SIG-M5 treated with dmso at 0.1 percent for 504 hours (cell line): Measurements from ENCODE around the gene DHRS13.
"Not testable (repeated sequence)": the region's sequence is repeated elsewhere in the genome, so short reads cannot be mapped to it uniquely, and the experiment has no call there.

ENCODE experiments used
- DNase-seq: peaks from one replicate; lab custom pipeline; 2025; ENCODE audit not compliant: unreplicated experiment; lab: John Stamatoyannopoulos, UW

DHRS13 gene

DNA sequence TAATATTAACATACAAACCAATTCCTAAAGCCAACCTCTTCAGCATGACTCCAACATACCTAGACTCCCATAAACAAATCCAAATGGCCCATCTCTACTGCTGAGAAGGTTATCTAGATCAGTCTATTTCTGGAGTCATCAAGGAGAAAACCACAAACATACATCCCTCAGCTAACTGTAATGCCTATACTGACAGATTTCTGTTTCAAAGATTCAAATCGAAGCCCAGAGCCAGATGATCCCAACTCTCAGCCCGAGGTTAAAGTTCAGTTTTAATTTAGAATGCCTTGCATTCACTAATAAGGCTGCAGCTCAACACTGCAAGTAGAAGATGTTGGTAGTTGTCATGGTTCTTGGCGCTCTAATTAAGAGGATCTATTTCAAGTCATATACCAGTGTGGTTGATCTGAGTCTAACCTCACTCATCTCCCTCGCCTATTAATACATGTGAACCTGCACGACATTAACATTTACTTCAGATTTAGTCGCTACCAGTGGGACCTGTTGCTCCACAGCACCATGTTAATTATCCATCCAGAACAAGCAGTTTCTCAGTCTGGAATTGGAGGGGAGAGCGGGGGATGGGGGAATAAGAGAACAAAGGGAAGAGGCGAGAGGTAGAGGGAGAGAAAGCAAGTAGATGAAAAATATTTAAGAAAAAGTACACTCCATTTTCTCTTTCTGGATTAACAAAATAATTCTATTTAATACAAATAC lies 33.0 kb upstream of the DHRS13 start:
- no peak for DNase-seq

DNA sequence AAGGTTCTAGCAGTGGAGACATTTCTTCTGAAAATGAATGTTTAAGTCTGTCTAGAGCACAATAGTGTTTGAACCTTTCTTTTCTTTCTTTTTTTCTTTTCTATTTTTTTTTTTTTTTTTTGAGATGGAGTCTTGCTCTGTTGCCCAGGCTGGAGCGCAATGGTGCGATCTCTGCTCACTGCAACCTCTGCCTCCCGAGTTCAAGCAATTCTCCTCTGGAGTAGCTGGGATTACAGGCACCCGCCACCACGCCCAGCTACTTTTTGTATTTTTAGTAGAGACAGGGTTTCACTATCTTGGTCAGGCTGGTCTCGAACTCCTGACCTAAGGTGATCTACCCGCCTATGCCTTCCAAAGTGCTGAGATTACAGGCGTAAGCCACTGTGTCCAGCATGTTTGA lies 31.6 kb upstream of the DHRS13 start:
- not testable (repeated sequence) for DNase-seq

DNA sequence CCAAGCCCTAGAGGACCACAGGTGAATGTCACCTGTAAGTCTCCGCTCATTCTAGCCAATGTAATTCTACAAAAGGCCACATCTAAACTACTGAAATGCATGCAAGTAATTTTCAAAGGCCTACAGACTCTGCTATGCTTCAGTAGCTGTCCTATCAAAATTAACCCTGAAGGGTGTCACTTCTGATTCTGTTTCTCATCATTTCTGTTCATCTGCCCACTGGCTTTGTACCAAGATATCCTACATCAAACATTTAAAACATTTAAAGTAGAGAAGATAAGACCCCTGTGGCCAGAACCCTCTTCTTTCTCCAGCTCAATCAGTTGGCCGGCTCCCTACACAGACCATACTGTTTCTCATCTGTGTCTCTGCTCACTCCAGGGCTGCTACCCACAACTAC lies 26.9 kb upstream of the DHRS13 start:
- DNase-seq: no peak

DNA sequence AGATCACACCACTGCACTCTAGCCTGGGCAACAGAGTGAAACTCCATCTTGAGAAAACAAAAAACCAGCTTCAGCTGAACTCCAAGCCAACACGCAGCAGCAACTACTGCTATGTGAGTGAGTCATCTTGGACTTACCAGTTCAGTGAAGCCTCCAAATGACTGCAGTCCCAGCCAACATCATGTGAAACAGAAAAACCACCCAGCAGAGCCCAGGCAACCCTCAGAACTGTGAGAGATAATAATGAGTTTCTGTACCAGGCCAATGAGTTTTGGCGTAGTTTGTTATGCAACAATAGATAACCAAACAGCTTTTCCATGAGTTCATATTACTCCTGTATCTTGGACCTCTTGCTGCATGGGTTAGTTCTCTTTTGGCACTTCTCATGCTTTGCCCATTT lies 25.2 kb upstream of the DHRS13 start:
- peak; percentile 17 for DNase-seq

DNA sequence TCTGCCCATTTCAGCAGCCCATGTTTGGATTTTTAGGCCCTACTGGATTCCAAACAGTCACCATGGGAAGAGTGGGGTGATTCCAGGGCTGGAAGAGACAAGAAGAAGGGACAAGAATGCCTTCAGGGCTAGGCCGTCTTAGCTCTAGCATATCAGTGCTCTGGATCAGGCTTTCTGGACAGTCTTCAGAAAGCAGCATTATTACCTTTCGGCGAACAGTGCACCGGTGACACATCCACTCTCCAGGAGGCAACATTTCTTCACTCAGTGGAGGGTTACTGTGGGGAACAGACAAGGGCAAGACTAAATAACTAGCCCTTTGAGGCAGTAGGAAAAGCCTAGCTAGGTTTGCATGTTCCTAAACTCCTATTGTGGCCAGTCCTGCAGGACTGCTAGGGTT lies 23.9 kb upstream of the DHRS13 start:
- DNase-seq: no peak

DNA sequence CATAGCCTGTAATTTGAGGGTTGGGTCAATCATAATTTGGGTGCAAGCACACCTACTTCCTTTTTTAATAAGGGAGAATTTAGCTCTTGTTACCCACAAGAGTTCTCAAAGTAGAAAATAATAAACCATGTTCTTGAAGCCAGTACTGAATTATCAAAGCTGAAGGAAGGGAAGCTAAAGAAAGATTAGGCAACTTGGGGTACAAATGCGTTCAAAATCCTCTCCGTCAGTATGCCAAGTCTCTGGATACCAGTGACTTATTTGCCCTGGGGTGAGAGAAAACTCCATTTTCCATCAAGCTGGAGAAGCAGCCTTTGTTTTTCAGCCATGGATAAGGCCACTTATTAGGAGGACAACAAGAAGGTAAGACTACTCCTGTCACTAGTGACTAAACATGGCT lies 23.5 kb upstream of the DHRS13 start:
- no peak for DNase-seq

DNA sequence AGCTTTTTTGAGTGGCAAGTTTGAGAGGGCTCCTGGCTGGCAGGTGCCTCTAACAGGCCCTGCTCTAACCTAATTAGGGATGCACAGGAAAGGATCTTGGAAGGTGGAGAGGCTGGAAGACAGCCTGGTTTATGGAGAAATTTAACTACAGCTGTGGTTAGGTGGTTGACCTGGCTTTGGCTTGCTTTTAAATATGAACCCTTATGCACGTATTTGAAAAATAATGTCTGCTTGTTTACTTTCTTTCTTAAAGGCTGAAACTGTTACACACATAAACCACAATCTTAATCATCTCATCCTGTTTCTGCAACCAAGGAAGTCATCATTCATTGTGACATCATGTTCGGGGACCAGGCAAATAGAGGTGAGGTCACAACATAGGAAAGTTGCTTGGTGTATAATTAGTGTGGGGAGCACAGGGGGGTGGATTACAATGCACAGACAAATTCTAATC lies 23.1 kb upstream of the DHRS13 start:
- DNase-seq: peak; percentile 87

DNA sequence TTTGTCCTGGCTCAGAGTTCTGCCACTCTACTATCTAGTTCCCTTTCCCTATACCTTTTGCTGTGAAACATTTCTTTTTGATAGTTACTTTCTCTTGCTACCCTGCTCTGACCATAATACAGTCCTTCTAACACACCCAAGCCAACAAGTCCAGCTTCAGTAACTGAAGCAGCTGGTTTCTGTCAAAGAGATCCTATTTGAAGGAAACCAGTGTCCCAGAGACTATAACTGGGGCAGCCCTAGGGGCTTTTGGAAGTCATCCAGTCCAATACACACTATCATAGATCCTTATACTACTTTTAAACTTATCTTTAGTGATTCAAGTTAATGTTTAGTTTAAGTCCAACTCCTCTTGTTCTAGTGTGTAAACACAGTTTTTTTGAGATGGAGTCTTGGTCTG lies 17.3 kb upstream of the DHRS13 start:
- no peak for DNase-seq

DNA sequence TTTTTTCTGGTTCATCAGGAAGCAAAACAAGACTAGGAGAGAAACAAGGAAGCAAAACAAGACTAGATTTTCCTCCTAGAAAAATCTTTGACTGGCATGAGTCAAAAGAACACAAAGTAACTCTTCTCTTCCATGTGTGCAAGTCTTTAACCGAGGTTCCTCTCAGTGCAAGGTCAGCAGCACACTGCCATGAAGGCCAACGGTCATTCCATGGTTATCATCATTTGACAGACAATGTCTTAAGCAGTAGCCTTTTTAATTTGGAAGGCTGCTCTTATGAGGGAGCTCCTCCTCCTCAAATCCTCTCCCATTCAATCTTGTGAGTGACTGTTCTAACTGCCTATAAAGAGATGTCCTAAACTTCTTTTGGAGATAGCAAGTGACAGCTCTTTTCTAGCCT lies 15.4 kb upstream of the DHRS13 start:
- DNase-seq: no peak

DNA sequence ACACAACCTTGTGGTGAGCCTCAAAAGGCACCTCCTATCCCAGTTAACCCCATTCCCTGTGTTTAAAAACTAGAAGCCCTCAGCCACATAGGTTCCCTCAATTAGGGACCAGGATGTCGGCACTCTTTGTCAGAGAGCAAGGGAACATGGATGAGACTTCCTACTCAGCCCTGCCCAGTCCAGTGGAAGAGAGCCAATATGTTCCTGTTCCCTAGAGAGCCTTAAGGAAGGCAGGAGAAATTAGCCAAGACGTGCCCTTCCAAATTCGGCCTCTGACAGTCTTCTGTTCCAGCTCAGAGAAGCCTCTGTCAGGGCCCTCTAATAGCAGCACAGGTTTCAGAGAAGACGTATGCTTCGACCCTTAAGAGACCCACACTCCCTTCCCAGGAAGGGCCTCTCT lies 14.6 kb upstream of the DHRS13 start:
- DNase-seq: no peak

DNA sequence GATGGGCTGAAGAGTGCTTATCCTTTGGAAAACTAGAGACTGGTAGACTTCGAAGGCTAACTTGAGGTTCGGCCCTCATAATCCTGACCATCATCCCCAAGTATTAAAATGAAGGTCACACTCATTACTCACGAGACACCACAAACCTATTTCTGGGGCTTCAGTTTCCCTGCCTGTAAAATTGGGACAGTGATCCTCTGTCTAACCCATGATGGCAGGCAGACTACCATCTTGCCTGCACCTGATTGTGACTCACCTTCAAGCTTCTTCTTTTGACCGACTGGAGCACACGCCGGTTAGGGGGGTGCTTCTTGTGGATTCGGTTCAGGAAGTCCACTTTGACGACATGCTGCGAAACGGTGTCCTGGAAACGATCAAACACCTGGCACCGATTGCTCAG lies 14.2 kb upstream of the DHRS13 start:
- no peak for DNase-seq

DNA sequence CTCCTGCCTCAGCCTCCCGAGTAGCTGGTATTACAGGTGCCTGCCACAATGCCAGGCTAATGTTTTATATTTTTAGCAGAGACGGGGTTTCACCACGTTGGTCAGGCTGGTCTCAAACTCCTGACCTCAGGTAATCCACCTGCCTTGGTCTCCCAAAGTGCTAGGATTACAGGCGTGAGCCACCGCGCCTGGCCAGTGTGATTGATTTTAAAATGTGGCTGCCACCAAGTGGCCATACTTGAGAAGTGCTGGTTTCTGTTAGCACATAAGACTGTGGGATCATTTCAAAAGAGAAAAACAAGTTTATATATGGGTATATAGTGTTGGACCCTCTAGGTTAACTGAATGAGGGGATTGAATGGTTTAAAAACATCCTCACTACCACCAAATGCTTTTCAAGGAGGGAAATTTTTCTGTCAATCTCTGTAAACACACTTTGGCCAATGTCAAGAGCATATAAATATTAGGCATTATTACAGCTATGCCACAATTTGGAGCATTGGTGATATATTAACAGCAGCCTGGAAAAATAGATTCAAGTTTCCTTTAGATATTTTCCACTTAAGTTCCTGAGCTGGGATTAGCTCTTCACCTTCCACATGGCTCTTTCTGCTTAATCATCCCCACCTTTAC lies 13.5 kb upstream of the DHRS13 start:
- DNase-seq: peak; percentile 30

DNA sequence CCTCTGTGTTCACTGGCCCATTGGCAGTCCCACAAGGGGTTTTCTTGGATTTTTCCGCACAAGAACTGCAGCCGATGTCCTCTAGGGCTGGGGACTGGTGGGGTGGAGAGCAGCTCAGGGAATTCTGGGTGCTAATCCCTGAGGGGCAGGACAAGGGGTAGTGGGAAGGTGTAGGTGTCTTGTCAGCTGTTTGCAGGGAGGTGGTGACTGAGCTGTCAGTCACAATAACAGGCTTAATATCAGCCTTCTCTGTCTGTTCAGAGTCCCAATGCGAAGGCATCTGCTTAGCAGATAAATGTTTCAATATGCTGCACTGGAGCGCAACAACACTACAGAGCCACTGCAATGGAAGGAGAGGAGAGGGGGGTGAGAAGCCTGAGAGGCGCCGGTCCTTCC lies 10.1 kb upstream of the DHRS13 start:
- DNase-seq: no peak

DNA sequence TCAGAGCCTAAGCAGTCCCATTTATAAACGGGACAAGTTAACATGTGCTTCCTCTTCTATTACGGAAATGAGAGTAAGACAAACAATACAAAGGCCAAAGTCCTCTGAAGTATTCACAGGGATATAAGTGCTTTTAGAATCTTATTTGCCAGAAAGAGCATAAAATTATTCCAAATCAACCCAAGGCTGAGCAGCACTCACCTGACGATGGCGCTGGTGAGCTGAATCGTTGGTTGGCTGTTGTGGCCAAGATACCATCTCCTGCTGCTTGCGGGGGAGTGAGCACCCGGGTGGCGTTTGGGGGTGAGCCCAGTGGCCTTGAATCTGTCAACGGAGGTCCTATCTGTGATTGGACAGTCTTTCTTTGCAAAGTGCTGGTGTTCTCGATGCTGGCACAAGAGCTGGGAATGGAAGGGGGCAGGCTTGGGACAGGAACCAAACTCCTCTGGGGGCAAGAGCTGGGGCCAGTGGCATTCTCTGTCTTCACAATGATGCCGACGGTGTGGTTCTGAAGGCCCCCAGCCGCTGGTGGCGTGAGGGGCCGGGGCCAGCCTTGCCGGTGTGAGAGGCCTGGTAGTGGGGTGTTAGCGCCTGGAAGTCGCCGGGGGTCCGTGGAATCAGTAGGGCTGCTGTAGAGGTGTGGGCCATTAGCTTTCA lies 9.5 kb upstream of the DHRS13 start:
- DNase-seq: no peak

DNA sequence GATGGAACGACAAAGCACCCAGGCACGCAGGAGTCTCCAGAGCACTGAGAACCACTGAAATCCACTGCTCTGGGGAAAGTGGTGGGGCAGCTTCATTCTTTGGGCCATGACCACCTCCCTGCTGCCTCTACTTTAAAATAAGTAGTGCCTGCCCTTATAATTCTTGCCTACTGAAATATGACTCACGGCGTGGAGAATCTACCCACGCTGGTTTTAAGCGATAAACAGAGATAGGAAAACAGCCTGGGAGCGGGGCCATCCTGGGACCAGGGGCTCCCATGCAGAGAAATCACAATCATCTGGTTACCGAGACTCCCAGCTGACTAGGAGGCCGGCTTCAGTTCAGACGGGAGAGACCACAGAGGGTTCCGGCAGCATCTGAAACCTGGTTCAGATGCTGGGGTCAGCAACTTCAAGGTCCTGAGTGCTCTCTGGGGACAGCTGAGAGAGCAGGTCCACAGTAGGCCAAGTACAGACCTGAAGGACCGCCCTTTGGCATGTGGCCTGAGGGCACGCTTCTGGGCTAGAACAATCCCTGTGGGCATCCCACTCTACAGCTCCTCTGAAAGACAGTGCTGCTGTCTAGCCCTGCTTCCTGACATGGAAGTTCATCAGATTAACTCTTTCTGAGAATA lies 8.6 kb upstream of the DHRS13 start:
- DNase-seq: no peak

DNA sequence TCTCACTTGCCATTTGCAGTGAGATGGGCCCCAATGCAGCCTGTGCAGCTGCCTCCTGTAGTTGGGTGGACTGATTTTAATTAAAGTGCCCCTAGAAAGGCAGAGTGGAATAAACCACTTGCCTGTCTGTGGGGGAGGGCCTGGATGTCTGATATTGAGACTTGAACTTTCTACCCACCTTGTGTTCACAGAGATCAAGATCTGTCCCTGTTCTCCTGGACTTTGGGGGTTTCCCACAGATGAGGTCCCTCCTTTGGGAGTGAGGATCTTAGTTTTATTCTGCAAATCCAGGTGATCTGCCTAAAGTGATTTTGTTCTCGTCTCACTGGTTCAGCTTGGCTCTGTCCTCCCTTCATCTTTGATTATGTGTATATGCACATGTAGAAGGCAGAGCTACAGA lies 7.7 kb upstream of the DHRS13 start:
- no peak for DNase-seq

DNA sequence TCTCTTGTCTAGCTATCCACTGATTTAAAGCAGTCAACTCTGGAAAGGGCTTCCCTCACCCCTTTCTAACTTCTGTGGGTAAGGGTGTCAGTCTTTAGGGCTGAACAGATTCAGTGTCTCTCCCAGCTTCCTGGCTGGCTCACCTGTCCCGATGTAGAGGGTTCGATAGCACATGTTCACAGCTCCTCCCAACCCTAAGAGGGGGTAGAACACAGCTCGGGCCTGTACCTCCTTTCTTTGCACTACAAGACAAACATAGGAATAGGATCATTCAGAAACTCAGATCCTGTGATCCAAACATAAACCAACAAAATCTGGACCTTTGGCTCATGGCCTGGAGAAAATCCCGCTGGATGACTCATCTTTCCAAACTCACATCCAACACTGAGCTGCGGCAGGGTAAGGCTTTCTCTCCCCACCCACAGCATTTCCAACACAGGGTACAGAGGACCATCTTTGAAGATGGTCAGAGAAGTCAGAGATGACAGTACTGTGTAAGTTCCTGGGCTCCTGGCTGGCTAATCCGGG lies 5.8 kb upstream of the DHRS13 start:
- no peak for DNase-seq

DNA sequence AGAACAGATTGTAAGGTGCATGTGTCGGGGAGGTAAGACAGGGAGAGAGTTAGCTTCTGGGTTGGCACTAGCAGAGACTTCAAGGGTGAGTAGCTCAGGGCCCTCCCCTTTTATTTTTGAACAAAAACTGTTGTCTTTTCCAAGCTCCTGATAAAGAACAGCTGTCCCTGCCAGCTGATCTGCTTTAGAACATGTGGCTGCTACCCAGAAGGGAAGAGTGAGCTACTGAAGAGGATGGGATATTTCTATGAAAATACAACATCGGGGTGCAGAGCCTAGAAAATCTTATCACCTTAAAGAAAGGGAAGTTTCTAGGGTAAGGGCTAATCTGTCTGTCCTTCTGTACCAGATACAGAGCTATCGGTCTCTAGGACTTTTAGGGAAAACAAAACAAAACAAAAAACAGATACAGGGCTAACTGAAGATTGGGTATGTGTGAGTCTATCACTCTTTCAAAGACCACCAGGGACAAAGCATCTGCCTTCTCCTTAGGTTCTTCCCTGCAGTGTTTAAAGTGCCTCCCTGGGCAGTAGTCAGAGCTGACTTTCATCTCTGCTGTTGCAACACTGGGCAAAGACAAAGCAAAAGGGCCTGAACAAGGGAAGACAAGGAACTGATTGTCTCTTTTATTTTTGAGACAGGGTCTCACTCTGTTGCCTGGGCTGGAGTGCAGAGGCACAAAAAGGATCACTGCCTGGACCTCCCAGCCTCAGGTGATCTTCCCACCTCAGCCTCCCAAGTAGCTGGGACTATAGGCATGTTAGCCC lies 5.0 kb upstream of the DHRS13 start:
- DNase-seq: no peak

DNA sequence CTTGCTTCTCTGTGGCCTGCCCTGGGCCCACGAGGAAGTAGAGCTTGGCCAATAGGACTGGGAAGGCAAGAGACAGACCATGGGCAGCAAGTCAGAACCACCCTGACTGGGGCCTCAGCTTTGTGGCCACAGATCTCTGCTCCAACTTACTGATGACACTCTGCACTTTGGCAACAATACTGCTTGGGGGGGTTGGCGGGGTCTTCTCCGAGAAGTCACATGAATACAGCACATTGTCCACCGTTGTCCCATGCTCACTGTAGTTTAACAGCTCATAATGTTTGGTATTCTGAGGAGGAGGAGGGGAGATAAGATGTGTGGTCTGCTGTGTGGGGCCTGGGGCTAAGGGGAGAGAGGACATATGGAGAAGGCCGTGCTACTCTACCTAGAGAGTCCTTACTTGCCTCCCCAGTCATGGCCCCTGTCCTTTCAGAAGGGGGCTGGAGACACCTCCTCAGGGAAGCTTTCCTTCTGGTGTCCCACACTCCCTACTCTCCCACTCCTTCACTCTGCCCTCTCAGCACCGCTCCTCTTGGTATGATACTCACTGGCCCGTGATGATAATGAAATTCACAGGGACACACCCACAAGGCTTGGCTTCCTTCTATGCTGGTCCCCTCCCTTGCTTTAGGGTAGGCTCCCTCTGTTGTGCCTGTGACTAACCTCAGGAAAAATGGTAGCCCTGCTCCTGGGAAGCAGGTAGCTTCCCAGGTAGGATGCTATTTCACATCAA lies 4.0 kb upstream of the DHRS13 start:
- DNase-seq: no peak

DNA sequence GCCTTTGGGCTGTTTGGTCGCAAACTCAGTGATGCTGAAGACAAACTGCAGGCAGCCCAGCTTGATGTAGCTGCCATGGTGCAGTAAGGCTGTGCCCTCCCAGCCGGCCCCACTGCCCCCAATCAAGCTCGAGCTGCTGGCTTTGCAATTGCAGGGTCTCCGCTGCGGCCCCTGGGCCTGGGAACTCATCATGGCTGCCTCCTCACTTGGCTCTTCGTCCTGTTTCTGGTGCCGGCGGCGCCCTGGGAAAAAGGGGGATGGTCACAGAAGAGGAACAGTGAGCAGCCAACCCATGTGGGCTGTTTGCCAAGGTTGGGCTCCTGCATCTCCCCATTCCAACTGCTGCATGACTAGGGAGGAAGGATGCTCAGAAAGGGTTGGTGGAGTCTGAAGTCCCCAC lies 3.4 kb upstream of the DHRS13 start:
- DNase-seq: no peak
